H9 (cell line): ENCODE data around the gene TEX54. TPM values are rescaled to one million over a fixed set of nuclear protein-coding genes. Genes with fewer than 3 reads are reported as not detected.

Experiments used
- DNase-seq: peaks from one replicate; pipeline ENCODE4 v3.0.0-alpha.2; 2017
- H2AFZ ChIP-seq: one replicate; pipeline ENCODE4 v1.6.1; 2013; ENCODE audit warnings: mild to moderate bottlenecking, low read length, control low read depth, moderate library complexity
- H2AK5ac ChIP-seq: 2 replicates; pipeline ENCODE4 v1.6.1; 2013; ENCODE audit warnings: low read length, control low read depth, mixed read lengths; ENCODE audit not compliant: insufficient read length
- H2BK120ac ChIP-seq: one replicate; pipeline ENCODE4 v1.6.1; 2013; ENCODE audit warnings: low read depth, mild to moderate bottlenecking, low read length, control low read depth, inconsistent platforms; ENCODE audit not compliant: poor library complexity, severe bottlenecking
- H2BK12ac ChIP-seq: 2 replicates; pipeline ENCODE4 v1.6.1; 2013; ENCODE audit warnings: low read length, control low read depth, mixed read lengths, low read depth; ENCODE audit not compliant: insufficient read length
- H2BK15ac ChIP-seq: 2 replicates; pipeline ENCODE4 v1.6.1; 2013; ENCODE audit warnings: low read depth, low read length, control low read depth
- H2BK20ac ChIP-seq: one replicate; pipeline ENCODE4 v1.6.1; 2013; ENCODE audit warnings: low read depth, mild to moderate bottlenecking, low read length, control low read depth, inconsistent platforms; ENCODE audit not compliant: poor library complexity, severe bottlenecking
- H2BK5ac ChIP-seq: 2 replicates; pipeline ENCODE4 v1.6.1; 2013; ENCODE audit warnings: low read length, control low read depth, mixed read lengths; ENCODE audit not compliant: insufficient read length
- H3K14ac ChIP-seq: 2 replicates; pipeline ENCODE4 v1.6.1; 2013; ENCODE audit warnings: low read length, control low read depth; ENCODE audit not compliant: insufficient read depth
- H3K18ac ChIP-seq: 2 replicates; pipeline ENCODE4 v1.6.1; 2013; ENCODE audit warnings: low read depth, mild to moderate bottlenecking, mixed read lengths, low read length, control low read depth; ENCODE audit not compliant: insufficient read length
- H3K23ac ChIP-seq: 2 replicates; pipeline ENCODE4 v1.6.1; 2013; ENCODE audit warnings: low read length, control low read depth, mixed read lengths, low read depth; ENCODE audit not compliant: insufficient read length
- H3K23me2 ChIP-seq: 2 replicates; pipeline ENCODE4 v1.6.1; 2013; ENCODE audit warnings: low read depth, mild to moderate bottlenecking, mixed read lengths, low read length, control low read depth; ENCODE audit not compliant: insufficient read length, poor library complexity, severe bottlenecking
- H3K27ac ChIP-seq: 2 replicates; pipeline ENCODE4 v1.5.1; 2013; ENCODE audit warnings: low read length, control low read depth, mixed read lengths, low read depth; ENCODE audit not compliant: insufficient read length
- H3K27me3 ChIP-seq: 2 replicates; pipeline ENCODE4 v1.6.1; 2013; ENCODE audit warnings: low read length, control low read depth, inconsistent platforms; ENCODE audit not compliant: insufficient read depth
- H3K4ac ChIP-seq: 2 replicates; pipeline ENCODE4 v1.6.1; 2013; ENCODE audit warnings: low read depth, mild to moderate bottlenecking, control low read depth, inconsistent platforms, low read length, moderate library complexity
- H3K4me1 ChIP-seq: 2 replicates; pipeline ENCODE4 v1.6.1; 2013; ENCODE audit warnings: low read length, control low read depth, inconsistent platforms; ENCODE audit not compliant: insufficient read depth
- H3K4me2 ChIP-seq: 2 replicates; pipeline ENCODE4 v1.6.1; 2013; ENCODE audit warnings: low read length, control low read depth, mixed read lengths; ENCODE audit not compliant: insufficient read length, insufficient read depth
- H3K56ac ChIP-seq: 2 replicates; pipeline ENCODE4 v1.6.1; 2013; ENCODE audit warnings: low read depth, mild to moderate bottlenecking, mixed read lengths, low read length, control low read depth; ENCODE audit not compliant: insufficient read length
- H3K79me1 ChIP-seq: 2 replicates; pipeline ENCODE4 v1.6.1; 2013; ENCODE audit warnings: low read depth, mild to moderate bottlenecking, moderate library complexity, low read length, control low read depth, inconsistent platforms; ENCODE audit not compliant: insufficient read depth, poor library complexity, severe bottlenecking
- H3K79me2 ChIP-seq: 2 replicates; pipeline ENCODE4 v1.6.1; 2013; ENCODE audit warnings: low read length, control low read depth, inconsistent platforms; ENCODE audit not compliant: insufficient read depth
- H3K9ac ChIP-seq: 2 replicates; pipeline ENCODE4 v1.6.1; 2013; ENCODE audit warnings: low read length, control low read depth, mixed read lengths; ENCODE audit not compliant: insufficient read length; ENCODE audit errors: extremely low read depth
- H3K9me3 ChIP-seq: one replicate; pipeline ENCODE4 v1.6.1; 2013; ENCODE audit warnings: low read depth, low read length, inconsistent platforms; ENCODE audit not compliant: control insufficient read depth
- H3T11ph ChIP-seq: one replicate; pipeline ENCODE4 v1.6.1; 2013; ENCODE audit warnings: mild to moderate bottlenecking, low read length, control low read depth, inconsistent platforms
- H4K20me1 ChIP-seq: one replicate; pipeline ENCODE4 v1.6.1; 2013; ENCODE audit not compliant: control insufficient read depth, insufficient read length, insufficient read depth
- H4K5ac ChIP-seq: 2 replicates; pipeline ENCODE4 v1.6.1; 2013; ENCODE audit warnings: low read depth, mild to moderate bottlenecking, mixed read lengths, low read length, control low read depth; ENCODE audit not compliant: insufficient read length
- H4K8ac ChIP-seq: replicated peaks from 2 replicates; pipeline ENCODE4 v1.6.1; 2013; ENCODE audit warnings: low read length, control low read depth, mixed read lengths, low read depth; ENCODE audit not compliant: insufficient read length
- H4K91ac ChIP-seq: 2 replicates; pipeline ENCODE4 v1.6.1; 2013; ENCODE audit warnings: low read depth, mild to moderate bottlenecking, moderate library complexity, mixed read lengths, low read length, control low read depth; ENCODE audit not compliant: insufficient read length
- H3K27ac Mint-ChIP-seq, 3 experiments: 2 replicates in 2 of 3; 3 replicates in 1 of 3; pipeline ENCODE4 v1.8.0; 2020 to 2021; ENCODE audit warnings: mixed read lengths in 3 of 3, mild to moderate bottlenecking in 1 of 3, moderate library complexity in 1 of 3
- H3K27me3 Mint-ChIP-seq: 2 replicates; pipeline ENCODE4 v1.8.0; 2021; ENCODE audit warnings: low read depth, mild to moderate bottlenecking, moderate library complexity, mixed read lengths
- H3K36me3 Mint-ChIP-seq, 3 experiments: 2 replicates in 2 of 3; 3 replicates in 1 of 3; pipeline ENCODE4 v1.8.0; 2020 to 2021; ENCODE audit warnings: low read depth in 3 of 3, mixed read lengths in 3 of 3; ENCODE audit not compliant: insufficient read depth in 1 of 3
- H3K4me1 Mint-ChIP-seq, 2 experiments: 2 replicates each; pipeline ENCODE4 v1.8.0; 2020; ENCODE audit warnings: mixed read lengths in 2 of 2
- H3K4me3 Mint-ChIP-seq, 2 experiments: 2 replicates in 1 of 2; 3 replicates in 1 of 2; pipeline ENCODE4 v1.8.0; 2020 to 2021; ENCODE audit warnings: mild to moderate bottlenecking in 2 of 2, mixed read lengths in 2 of 2, moderate library complexity in 1 of 2
- H3K9me3 Mint-ChIP-seq, 2 experiments: 2 replicates in 1 of 2; 3 replicates in 1 of 2; pipeline ENCODE4 v1.8.0; 2020; ENCODE audit warnings: mild to moderate bottlenecking in 2 of 2, mixed read lengths in 2 of 2, moderate library complexity in 1 of 2
- WGBS: extraction: QIAGEN DNeasy Blood & Tissue Kit; methylation state at CpG from one replicate; pipeline ENCODE4 v1.1.7; 2013; ENCODE audit warnings: missing lambda C conversion rate, low lambda C conversion rate, mixed read lengths; ENCODE audit not compliant: insufficient read length; ENCODE audit errors: extremely low coverage; 5-methylcytosine and 5-hydroxymethylcytosine counted together
- total RNA-seq: library from RNA; stranded (reverse); gene quantifications from 2 replicates; pipeline ENCODE4 v1.2.1, GENCODE V29; 2021
- TF ChIP-seq, protein P1 (sequence below): fragments of 200-600 bp; sonication (generic); conservative IDR thresholded peaks from 3 replicates; pipeline ENCODE4 v1.8.0; 2021; ENCODE audit warnings: antibody characterized with exemption, mild to moderate bottlenecking

The TEX54 gene
- total RNA-seq, 1 experiment from 2014 or later, result 1.2 TPM

DNA sequence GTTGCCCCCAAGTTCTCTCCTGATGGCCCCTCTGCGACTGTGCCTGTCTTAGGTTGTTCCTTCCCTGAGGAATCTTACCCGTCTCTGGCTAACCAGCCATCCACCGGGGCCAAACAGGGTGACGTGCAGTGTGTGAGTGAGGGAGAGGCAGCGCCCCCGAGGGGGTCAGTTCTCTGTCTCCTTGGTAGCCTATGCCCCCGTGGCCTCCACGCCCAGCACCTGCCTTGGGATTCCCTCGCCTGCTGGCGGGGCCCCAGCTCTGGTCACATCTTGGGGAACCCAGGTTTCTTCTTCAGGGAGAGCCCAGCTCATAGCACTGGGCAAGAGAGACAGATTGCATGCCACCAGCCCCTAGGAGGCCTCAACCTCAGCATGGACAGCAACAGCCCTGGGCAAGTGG lies 33.2 kb downstream of the TEX54 start:
- H3K27ac ChIP-seq, result no peak overlapping the region
- H3K9me3 ChIP-seq, result no peaks in the 10 kb centered on the region
- peaks cover 2% of the 10 kb centered on the region for H3K79me1 ChIP-seq
- H3K56ac ChIP-seq, result no peak overlapping the region
- H2BK5ac ChIP-seq, result no peak overlapping the region
- no CpG with 5 or more reads among the region's 10 CpGs for WGBS
- H3K4me1 ChIP-seq, result no peaks in the 10 kb centered on the region
- TF ChIP-seq, protein P1, sequence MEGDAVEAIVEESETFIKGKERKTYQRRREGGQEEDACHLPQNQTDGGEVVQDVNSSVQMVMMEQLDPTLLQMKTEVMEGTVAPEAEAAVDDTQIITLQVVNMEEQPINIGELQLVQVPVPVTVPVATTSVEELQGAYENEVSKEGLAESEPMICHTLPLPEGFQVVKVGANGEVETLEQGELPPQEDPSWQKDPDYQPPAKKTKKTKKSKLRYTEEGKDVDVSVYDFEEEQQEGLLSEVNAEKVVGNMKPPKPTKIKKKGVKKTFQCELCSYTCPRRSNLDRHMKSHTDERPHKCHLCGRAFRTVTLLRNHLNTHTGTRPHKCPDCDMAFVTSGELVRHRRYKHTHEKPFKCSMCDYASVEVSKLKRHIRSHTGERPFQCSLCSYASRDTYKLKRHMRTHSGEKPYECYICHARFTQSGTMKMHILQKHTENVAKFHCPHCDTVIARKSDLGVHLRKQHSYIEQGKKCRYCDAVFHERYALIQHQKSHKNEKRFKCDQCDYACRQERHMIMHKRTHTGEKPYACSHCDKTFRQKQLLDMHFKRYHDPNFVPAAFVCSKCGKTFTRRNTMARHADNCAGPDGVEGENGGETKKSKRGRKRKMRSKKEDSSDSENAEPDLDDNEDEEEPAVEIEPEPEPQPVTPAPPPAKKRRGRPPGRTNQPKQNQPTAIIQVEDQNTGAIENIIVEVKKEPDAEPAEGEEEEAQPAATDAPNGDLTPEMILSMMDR, result no peak
- H3K27ac Mint-ChIP-seq, result no peak overlapping the region
- no peaks in the 10 kb centered on the region for H4K20me1 ChIP-seq
- H3K36me3 Mint-ChIP-seq, result peaks cover 67 to 91% (median 89%) of the 10 kb centered on the region in 3 experiments
- no peak overlapping the region for H2BK120ac ChIP-seq
- no peak overlapping the region for H3T11ph ChIP-seq
- H3K14ac ChIP-seq, result no peak overlapping the region
- no peaks in the 10 kb centered on the region for H3K9me3 Mint-ChIP-seq
- peaks cover 3% of the 10 kb centered on the region for H3K23me2 ChIP-seq
- peaks cover 6 to 7% of the 10 kb centered on the region in 2 experiments for H3K4me1 Mint-ChIP-seq
- H3K27me3 ChIP-seq, result no peaks in the 10 kb centered on the region
- H3K9ac ChIP-seq, result no peak overlapping the region
- no peak overlapping the region for H2BK15ac ChIP-seq
- DNase-seq, result no peak
- no peak overlapping the region for H4K8ac ChIP-seq
- no peak overlapping the region for H3K23ac ChIP-seq
- H3K27me3 Mint-ChIP-seq, result no peaks in the 10 kb centered on the region; the same call in 1 of the 2 replicates
- H2BK20ac ChIP-seq, result no peak overlapping the region
- H3K4ac ChIP-seq, result no peak overlapping the region
- no peak overlapping the region for H3K4me3 Mint-ChIP-seq
- no peak overlapping the region for H3K4me2 ChIP-seq
- no peak overlapping the region for H4K91ac ChIP-seq
- H2AFZ ChIP-seq, result no peak overlapping the region
- H3K18ac ChIP-seq, result no peak overlapping the region
- H4K5ac ChIP-seq, result no peak overlapping the region
- H2AK5ac ChIP-seq, result no peak overlapping the region
- peaks cover 3% of the 10 kb centered on the region; the same call in 1 of the 2 replicates for H3K79me2 ChIP-seq
- H2BK12ac ChIP-seq, result no peak overlapping the region
